HG03025 (cell line): ENCODE data around the gene CD58.
A peak's percentile ranks its signal among the peaks of the same experiment; 100 is the strongest.

ENCODE experiments used
- ATAC-seq: cut with Tn5 transposase; IDR thresholded peaks from one replicate; pipeline ENCODE4 v1.9.1; 2021; ENCODE audit warnings: mild to moderate bottlenecking, moderate library complexity; ENCODE audit not compliant: unreplicated experiment, low FRiP score

Gene CD58

DNA sequence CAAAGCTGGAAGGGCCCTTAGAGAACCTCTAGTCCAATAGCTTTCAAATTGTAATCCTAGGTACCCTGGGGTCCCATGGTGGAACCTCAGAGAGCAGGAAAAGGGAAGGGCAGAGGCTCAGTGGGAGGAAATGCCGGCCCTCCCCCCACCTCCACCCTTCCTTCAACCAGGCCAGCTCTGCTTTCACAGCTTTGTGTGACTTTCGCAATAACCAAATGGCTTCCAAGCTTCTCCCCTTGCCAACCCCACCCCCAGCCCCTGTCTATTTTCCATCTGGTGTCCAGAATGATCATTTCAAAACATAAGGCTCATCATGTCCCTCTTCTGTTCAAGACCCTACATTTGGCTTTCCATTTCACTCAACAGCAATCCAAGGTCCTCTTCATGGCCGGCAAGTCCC lies 74.4 kb downstream of the CD58 start:
- no peak for ATAC-seq

GRCh38 chr1:116495535-116495934 lies 75.3 kb downstream of the CD58 start:
- ATAC-seq = no peak

- ATAC-seq = no peak
These were observed 76.1 kb downstream of the CD58 start for GRCh38 chr1:116494745-116495144.

- no peak for ATAC-seq
These were observed 76.5 kb downstream of the CD58 start for GRCh38 chr1:116494353-116494692.

GRCh38 chr1:116493484-116494352 lies 77.1 kb downstream of the CD58 start:
- no peak for ATAC-seq

GRCh38 chr1:116493036-116493435 lies 77.8 kb downstream of the CD58 start:
- no peak for ATAC-seq

DNA sequence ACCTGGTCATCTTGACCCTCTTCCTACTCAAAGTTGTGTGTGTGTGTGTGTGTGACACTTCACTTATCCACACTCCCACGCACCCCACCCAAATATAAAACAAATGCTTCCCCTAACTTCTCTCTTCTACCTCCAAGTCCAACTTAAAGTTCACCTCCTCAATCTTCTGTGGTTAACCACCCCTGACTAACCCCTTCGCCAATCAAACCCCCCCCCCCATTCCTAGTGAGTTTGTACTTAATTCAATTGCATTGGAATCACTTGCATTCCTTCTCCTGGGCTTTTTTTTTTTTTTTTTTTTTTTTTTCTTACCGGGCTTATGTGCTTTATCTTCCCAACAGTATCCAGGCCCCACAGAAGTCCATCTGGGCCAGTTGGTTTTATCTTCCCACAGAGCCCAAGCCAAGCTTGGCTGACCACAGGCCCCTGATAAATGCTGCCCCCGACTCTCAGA lies 78.4 kb downstream of the CD58 start:
- no peak for ATAC-seq

- ATAC-seq = no peak
These were observed 79.0 kb downstream of the CD58 start for GRCh38 chr1:116491700-116492357.

GRCh38 chr1:116490588-116490987 lies 80.2 kb downstream of the CD58 start:
- no peak for ATAC-seq

GRCh38 chr1:116489231-116489697 lies 81.6 kb downstream of the CD58 start:
- ATAC-seq = no peak

- no peak for ATAC-seq
These were observed 82.8 kb downstream of the CD58 start for GRCh38 chr1:116488071-116488470.

GRCh38 chr1:116487583-116487982 lies 83.2 kb downstream of the CD58 start:
- no peak for ATAC-seq

- no peak for ATAC-seq
These were observed 83.8 kb downstream of the CD58 start for GRCh38 chr1:116487031-116487430.

- ATAC-seq = no peak
These were observed 84.4 kb downstream of the CD58 start for GRCh38 chr1:116486424-116486823.

- ATAC-seq = no peak
These were observed 84.8 kb downstream of the CD58 start for GRCh38 chr1:116485976-116486375.

- ATAC-seq = peak; percentile 65
These were observed 85.6 kb downstream of the CD58 start for GRCh38 chr1:116485071-116485735.

- ATAC-seq = no peak
These were observed 87.1 kb downstream of the CD58 start for GRCh38 chr1:116483481-116484309.

DNA sequence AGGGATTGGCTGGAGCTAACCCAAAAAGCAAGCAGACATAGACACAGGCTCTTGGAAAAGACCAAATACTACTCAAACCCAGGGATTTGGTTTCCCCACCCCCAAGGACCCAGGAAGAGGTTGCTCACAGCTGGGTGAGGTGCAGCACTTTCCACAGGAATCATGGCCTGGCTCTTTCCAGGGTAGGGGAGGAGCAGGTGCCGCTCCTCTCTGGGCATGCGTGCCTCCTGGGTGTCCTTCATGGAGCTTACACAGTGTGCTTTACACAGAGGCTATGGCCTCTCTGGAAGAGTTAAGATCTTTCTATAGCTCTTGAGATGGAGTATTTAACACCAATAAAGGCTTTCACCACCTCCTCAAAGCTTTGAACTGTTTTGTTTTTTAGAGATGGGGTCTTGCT lies 88.3 kb downstream of the CD58 start:
- no peak for ATAC-seq

DNA sequence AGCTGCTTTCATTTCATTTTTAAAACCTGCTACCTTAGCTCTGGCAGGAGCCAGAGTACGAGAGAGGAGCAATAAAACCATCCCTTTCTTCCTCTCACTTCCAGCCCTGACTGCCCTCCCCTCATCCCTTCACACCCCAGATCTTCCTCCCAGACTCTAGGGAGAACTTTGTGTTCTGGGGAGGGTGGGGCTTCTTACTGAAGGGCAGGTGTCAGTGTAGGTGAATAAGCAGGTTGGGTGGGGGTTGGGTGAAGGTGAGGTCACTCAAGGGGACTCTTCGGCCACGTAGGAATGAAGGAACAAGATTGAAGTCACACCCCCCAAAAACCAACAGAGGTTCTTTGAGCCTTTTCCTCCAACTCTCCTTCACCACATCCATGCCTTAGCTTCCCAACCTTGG lies 88.9 kb downstream of the CD58 start:
- no peak for ATAC-seq

GRCh38 chr1:116478621-116479020 lies 92.2 kb downstream of the CD58 start:
- no peak for ATAC-seq
